Measurements from ENCODE around the gene KIF16B. TPM values are rescaled to one million over a fixed set of nuclear protein-coding genes. Genes with fewer than 3 reads are reported as not detected.

Gene KIF16B
- total and polyA plus RNA-seq, 2 of the 13 experiments (the other 11 are each of a cell fraction or from before 2014, with no cell fraction given) = 6.9 to 18.0 TPM

- no peak for TF ChIP-seq REXO4 (CRISPR knock-in tag; IDR thresholded peaks at IDR 0.05; ENCODE audit: borderline replicate concordance)
- no peak for TF ChIP-seq ZBTB44 (CRISPR knock-in tag; IDR thresholded peaks at IDR 0.05)
- no peak for TF ChIP-seq ZNF670 (CRISPR knock-in tag; IDR thresholded peaks at IDR 0.05; ENCODE audit: borderline replicate concordance)
Measured at GRCh38 chr20:16486532-16486931, 86.7 kb downstream of the KIF16B start (continued).

- no peaks in the 10 kb centered on the region for H3K4me1 ChIP-seq (ENCODE audit: insufficient read depth, low read length)
- H4K20me1 ChIP-seq (ENCODE audit: insufficient read depth, low read length) = no peaks in the 10 kb centered on the region
- no peaks in the 10 kb centered on the region; a peak in 1 of 5 replicates for H3K36me3 ChIP-seq (replicated peaks in 1 of 2; ENCODE audit: control insufficient read depth in 1 of 2, insufficient read depth in 2 of 2, low read length in 2 of 2)
- ATAC-seq = no peak
- no peak for TF ChIP-seq CCDC6 (CRISPR knock-in tag; IDR thresholded peaks at IDR 0.05)
- TF ChIP-seq TRIM24 (CRISPR knock-in tag; IDR thresholded peaks at IDR 0.05) = no peak
- TF ChIP-seq NFIB (CRISPR knock-in tag; IDR thresholded peaks at IDR 0.05; ENCODE audit: borderline replicate concordance) = no peak
- no peak for TF ChIP-seq ZNF552 (CRISPR knock-in tag; IDR thresholded peaks at IDR 0.05; ENCODE audit: borderline replicate concordance)
- TF ChIP-seq HNRNPUL1 (IDR thresholded peaks at IDR 0.05; ENCODE audit: low read depth, low read length) = no peak
- TF ChIP-seq KLF11 (CRISPR knock-in tag; IDR thresholded peaks at IDR 0.05) = no peak
- TF ChIP-seq GATAD2A (CRISPR knock-in tag; IDR thresholded peaks at IDR 0.05) = no peak
- TF ChIP-seq CSRNP2 (CRISPR knock-in tag; conservative IDR thresholded peaks at IDR 0.05; ENCODE audit: low read depth) = no peak
- TF ChIP-seq FOXO1 (CRISPR knock-in tag; IDR thresholded peaks at IDR 0.05) = no peak
- TF ChIP-seq ZNF660 (CRISPR knock-in tag; IDR thresholded peaks at IDR 0.05; ENCODE audit: borderline replicate concordance, low read depth) = no peak
- TF ChIP-seq ZNF441 (CRISPR knock-in tag; IDR thresholded peaks at IDR 0.05; ENCODE audit: borderline replicate concordance) = no peak
- no peak for TF ChIP-seq ARHGAP35 (CRISPR knock-in tag; IDR thresholded peaks at IDR 0.05; ENCODE audit: borderline replicate concordance)
- TF ChIP-seq PCBP1 (IDR thresholded peaks at IDR 0.05; ENCODE audit: borderline replicate concordance, low read depth, low read length) = no peak
- DNase-seq (ENCODE audit: low spot score) = no peak
- H3K27me3 ChIP-seq (ENCODE audit: control insufficient read depth in 1 of 2, insufficient read depth in 2 of 2, low read length in 2 of 2) = no peaks in the 10 kb centered on the region
- no peak overlapping the region for H2AFZ ChIP-seq (ENCODE audit: low read length)
- no TSS peak for BruUV-seq (replicated peaks)
- FAIRE-seq = no peak
- H3K9me3 ChIP-seq (ENCODE audit: low read length) = no peaks in the 10 kb centered on the region
- intact Hi-C loops (cut with micrococcal nuclease; ENCODE audit: unreplicated experiment) (no loop called here), in situ Hi-C loops (cut with HindIII; ENCODE audit: extremely low pct_ligation_motif_present, low pct_unique_long_range_greater_than_20kb) (no loop called here)
- WGBS (ENCODE audit: low lambda C conversion rate) = 90% methylated on average over 1 of the region's 1 CpG
- ChIA-PET CTCF (ENCODE audit: low intra/inter-chr PET ratio, low total read pairs) (no interaction called here), POLR2A (no interaction called here)
- H3K4me3 ChIP-seq (replicated peaks in 1 of 3; ENCODE audit: insufficient read depth in 1 of 3, low read depth in 2 of 3, low read length in 3 of 3) = no peak overlapping the region
- no peak overlapping the region for H3K9ac ChIP-seq (ENCODE audit: insufficient read depth, low read depth, low read length)
- H3K79me2 ChIP-seq (ENCODE audit: insufficient read depth, low read length) = no peaks in the 10 kb centered on the region
- no peak overlapping the region for H3K4me2 ChIP-seq (ENCODE audit: low read depth, low read length)
- H3K27ac ChIP-seq (ENCODE audit: extremely low read length, insufficient read depth, low read length) = no peak overlapping the region
Measured at GRCh38 chr20:16485401-16485800, 87.8 kb downstream of the KIF16B start.
